Activated naive CD4-positive, alpha-beta T cell treated with anti-CD3 and anti-CD28 coated beads for 36 hours (primary cell): Measurements from ENCODE around the gene EYA3. TPM values are rescaled to one million over a fixed set of nuclear protein-coding genes. Genes with fewer than 3 reads are reported as not detected.

Experiments
- CTCF ChIA-PET: fragments of 350-600 bp; sonication (Branson Sonifier 250); formaldehyde crosslinking; loops from one replicate; lab custom pipeline; 2021; ENCODE audit warnings: antibody characterized with exemption; lab: Charles Lee
- DNase-seq: peaks from one replicate; pipeline ENCODE4 v3.0.0-alpha.2; 2020
- H3K27ac Mint-ChIP-seq: one replicate; pipeline ENCODE4 v1.8.0; 2021; ENCODE audit warnings: mild to moderate bottlenecking, mixed read lengths
- H3K27me3 Mint-ChIP-seq: one replicate; pipeline ENCODE4 v1.8.0; 2021; ENCODE audit warnings: low read depth, mixed read lengths
- H3K36me3 Mint-ChIP-seq: one replicate; pipeline ENCODE4 v1.8.0; 2021; ENCODE audit warnings: low read depth, mixed read lengths
- H3K4me1 Mint-ChIP-seq: one replicate; pipeline ENCODE4 v1.8.0; 2021; ENCODE audit warnings: low read depth, mixed read lengths
- H3K4me3 Mint-ChIP-seq: one replicate; pipeline ENCODE4 v1.8.0; 2021; ENCODE audit warnings: mild to moderate bottlenecking, moderate library complexity, mixed read lengths
- H3K9me3 Mint-ChIP-seq: one replicate; pipeline ENCODE4 v1.8.0; 2021; ENCODE audit warnings: mixed read lengths
- intact Hi-C: fragments of 100-400 bp; cut with micrococcal nuclease; formaldehyde crosslinking; loops from one replicate; pipeline ENCODE4 v1.15.1; 2023
- total RNA-seq, 2 experiments: library from RNA; stranded (reverse); gene quantifications; one replicate each; pipeline ENCODE4 v1.2.3, GENCODE V29; 2021

Gene EYA3
- total RNA-seq, 2 experiments from 2014 or later = 25.4 to 25.9 TPM

- H3K27me3 Mint-ChIP-seq = no peaks in the 10 kb centered on the region
- intact Hi-C loops = no loop called here
- no peak overlapping the region for H3K27ac Mint-ChIP-seq
- CTCF ChIA-PET = interaction anchor here (0.6 to 9.5 kb wide), 2 partner anchors 124 to 192 kb away, joined by 3 to 132 read pairs; no protein-coding TSS in a partner anchor
- peaks cover 24% of the 10 kb centered on the region for H3K4me1 Mint-ChIP-seq
- no peak overlapping the region for H3K4me3 Mint-ChIP-seq
- no peaks in the 10 kb centered on the region for H3K36me3 Mint-ChIP-seq
- no peaks in the 10 kb centered on the region for H3K9me3 Mint-ChIP-seq
- DNase-seq = no peak
Observed at GRCh38 chr1:28085129-28085528, 3.3 kb downstream of the EYA3 start.

- no peak overlapping the region for H3K27ac Mint-ChIP-seq
- intact Hi-C loops = no loop called here
- H3K4me1 Mint-ChIP-seq = peaks cover 26% of the 10 kb centered on the region
Observed at GRCh38 chr1:28083876-28084275, 4.5 kb downstream of the EYA3 start.

GRCh38 chr1:28078680-28079626, 9.5 kb downstream of the EYA3 start:
- Mint-ChIP-seq H3K4me1 (peaks cover 14% of the 10 kb centered on the region), H3K4me3 (no peak overlapping the region), H3K36me3 (peaks cover 2% of the 10 kb centered on the region), H3K27ac (no peak overlapping the region), H3K27me3 (no peaks in the 10 kb centered on the region), H3K9me3 (no peaks in the 10 kb centered on the region)
- CTCF ChIA-PET = interaction anchor here (0.8 to 1.4 kb wide), 3 partner anchors 10 to 12 kb away, joined by 3 to 7 read pairs (median 3); partner anchors contain the start of gene EYA3
- intact Hi-C loops = no loop called here
- DNase-seq = no peak

More at GRCh38 chr1:28083876-28084275, 4.5 kb downstream of the EYA3 start:
- no peak for DNase-seq
- CTCF ChIA-PET = interaction anchor here (1.0 to 9.5 kb wide), 2 partner anchors 8 to 125 kb away, joined by 3 to 132 read pairs; no protein-coding TSS in a partner anchor
- Mint-ChIP-seq H3K9me3 (no peaks in the 10 kb centered on the region), H3K27me3 (no peaks in the 10 kb centered on the region), H3K36me3 (peaks cover 2% of the 10 kb centered on the region), H3K4me3 (no peak overlapping the region)

DNA sequence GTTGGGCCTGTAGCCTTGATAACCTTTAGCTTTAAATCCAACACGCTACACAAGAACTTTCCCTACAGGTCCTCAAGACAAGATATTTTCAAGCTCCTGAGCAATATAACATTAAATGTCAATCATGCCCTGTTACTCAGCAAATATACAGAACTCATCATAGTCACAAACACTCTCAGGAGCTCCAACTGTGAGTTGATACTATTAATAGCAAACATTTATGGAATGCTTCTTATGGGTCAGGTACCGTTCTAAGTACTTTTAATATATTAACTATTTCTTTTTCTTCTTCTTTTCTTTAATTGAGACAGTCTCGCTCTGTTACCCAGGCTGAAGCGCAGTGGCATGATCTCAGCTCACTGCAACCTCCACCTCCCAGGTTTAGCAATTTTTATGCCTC, 10.1 kb downstream of the EYA3 start:
- Mint-ChIP-seq H3K27ac (no peak overlapping the region), H3K4me3 (no peak overlapping the region), H3K9me3 (no peaks in the 10 kb centered on the region), H3K36me3 (peaks cover 2% of the 10 kb centered on the region), H3K4me1 (peaks cover 12% of the 10 kb centered on the region), H3K27me3 (no peaks in the 10 kb centered on the region)
- no peak for DNase-seq
- intact Hi-C loops = no loop called here
- CTCF ChIA-PET = interaction anchor here (0.8 to 1.4 kb wide), 3 partner anchors 10 to 13 kb away, joined by 3 to 7 read pairs (median 3); partner anchors contain the start of gene EYA3

DNA sequence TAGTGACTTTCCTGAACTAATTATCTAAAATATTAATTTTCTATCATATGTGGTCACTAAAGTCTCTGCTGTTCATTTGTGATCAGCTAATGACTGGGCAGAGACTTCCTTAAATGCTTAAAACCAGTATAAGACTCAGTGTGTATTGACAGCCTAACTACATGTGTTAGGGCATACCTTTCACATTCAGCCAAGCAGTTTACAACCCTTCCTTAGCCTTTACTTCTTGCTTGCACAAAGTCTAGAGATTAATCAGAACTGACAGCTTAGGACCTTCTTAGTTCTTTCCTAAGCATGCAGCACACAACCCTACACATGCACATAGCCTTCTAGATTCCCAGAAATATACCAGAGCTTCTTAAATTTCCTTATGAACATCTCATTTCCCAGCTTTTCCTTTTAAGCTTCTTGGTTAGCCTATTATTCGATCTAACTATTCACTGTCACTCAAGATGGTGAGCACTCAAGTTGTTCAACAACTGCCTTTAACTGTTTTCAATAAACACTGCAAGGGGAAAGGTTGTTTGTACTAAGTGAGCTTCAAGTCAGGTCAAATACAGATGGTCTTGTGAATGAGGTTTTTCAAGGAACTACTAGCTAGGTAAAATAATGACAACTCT, 13.4 kb downstream of the EYA3 start:
- no peaks in the 10 kb centered on the region for H3K27me3 Mint-ChIP-seq
- H3K4me3 Mint-ChIP-seq = no peak overlapping the region
- no peak for DNase-seq
- peaks cover 17% of the 10 kb centered on the region for H3K4me1 Mint-ChIP-seq
- peaks cover 2% of the 10 kb centered on the region for H3K36me3 Mint-ChIP-seq
- CTCF ChIA-PET = interaction anchor here (0.7 to 1.3 kb wide), 2 partner anchors 13 to 17 kb away, joined by 3 to 4 read pairs; partner anchors contain the start of gene EYA3
- intact Hi-C loops = no loop called here
- H3K9me3 Mint-ChIP-seq = no peaks in the 10 kb centered on the region
- no peak overlapping the region for H3K27ac Mint-ChIP-seq

- intact Hi-C loops = no loop called here
- peaks cover 19% of the 10 kb centered on the region for H3K4me1 Mint-ChIP-seq
- H3K27ac Mint-ChIP-seq = no peak overlapping the region
- DNase-seq = no peak
- no peaks in the 10 kb centered on the region for H3K9me3 Mint-ChIP-seq
- CTCF ChIA-PET = no interaction called here
- H3K36me3 Mint-ChIP-seq = no peaks in the 10 kb centered on the region
- H3K27me3 Mint-ChIP-seq = no peaks in the 10 kb centered on the region
- no peak overlapping the region for H3K4me3 Mint-ChIP-seq
Observed at GRCh38 chr1:28073867-28074266, 14.5 kb downstream of the EYA3 start.

DNA sequence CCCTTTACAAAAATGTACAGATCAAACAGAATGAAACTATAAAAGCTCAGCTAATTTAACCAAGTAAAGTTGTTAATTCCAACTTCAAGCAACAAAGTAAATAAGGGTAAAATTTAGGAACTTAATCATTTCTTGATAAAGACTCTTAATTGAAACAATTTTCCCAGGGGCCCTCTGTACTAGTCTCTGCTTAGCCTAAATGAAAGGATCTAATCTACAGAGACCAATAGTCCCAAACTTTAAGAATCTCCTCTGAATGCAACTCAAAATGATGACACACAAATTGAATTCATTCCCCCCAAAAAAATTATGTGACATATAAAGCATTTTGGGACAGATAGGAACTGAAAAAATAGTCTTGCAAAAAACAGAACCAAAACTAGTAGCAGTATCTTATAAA, 16.6 kb downstream of the EYA3 start:
- CTCF ChIA-PET = no interaction called here

GRCh38 chr1:28070725-28071593, 17.5 kb downstream of the EYA3 start:
- intact Hi-C loops = no loop called here
- H3K9me3 Mint-ChIP-seq = no peaks in the 10 kb centered on the region
- no peak overlapping the region for H3K4me3 Mint-ChIP-seq
- H3K27me3 Mint-ChIP-seq = no peaks in the 10 kb centered on the region
- CTCF ChIA-PET = interaction anchor here (0.7 kb wide), 1 partner anchor 9 kb away, joined by 3 read pairs; no protein-coding TSS in a partner anchor
- peaks cover 25% of the 10 kb centered on the region for H3K4me1 Mint-ChIP-seq
- H3K27ac Mint-ChIP-seq = no peak overlapping the region
- H3K36me3 Mint-ChIP-seq = peaks cover under 1% of the 10 kb centered on the region
- DNase-seq = no peak

More for the DNA sequence above, 16.6 kb downstream of the EYA3 start:
- Mint-ChIP-seq H3K27ac (no peak overlapping the region), H3K36me3 (no peaks in the 10 kb centered on the region), H3K4me3 (no peak overlapping the region), H3K9me3 (no peaks in the 10 kb centered on the region), H3K4me1 (peaks cover 24% of the 10 kb centered on the region), H3K27me3 (no peaks in the 10 kb centered on the region)
- DNase-seq = no peak
- intact Hi-C loops = no loop called here

- Mint-ChIP-seq H3K27ac (no peak overlapping the region), H3K36me3 (peaks cover 6% of the 10 kb centered on the region), H3K4me3 (no peak overlapping the region), H3K9me3 (no peaks in the 10 kb centered on the region), H3K27me3 (no peaks in the 10 kb centered on the region), H3K4me1 (peaks cover 30% of the 10 kb centered on the region)
- CTCF ChIA-PET = no interaction called here
- intact Hi-C loops = no loop called here
- DNase-seq = no peak
Observed at GRCh38 chr1:28067523-28068090, 20.8 kb downstream of the EYA3 start.

DNA sequence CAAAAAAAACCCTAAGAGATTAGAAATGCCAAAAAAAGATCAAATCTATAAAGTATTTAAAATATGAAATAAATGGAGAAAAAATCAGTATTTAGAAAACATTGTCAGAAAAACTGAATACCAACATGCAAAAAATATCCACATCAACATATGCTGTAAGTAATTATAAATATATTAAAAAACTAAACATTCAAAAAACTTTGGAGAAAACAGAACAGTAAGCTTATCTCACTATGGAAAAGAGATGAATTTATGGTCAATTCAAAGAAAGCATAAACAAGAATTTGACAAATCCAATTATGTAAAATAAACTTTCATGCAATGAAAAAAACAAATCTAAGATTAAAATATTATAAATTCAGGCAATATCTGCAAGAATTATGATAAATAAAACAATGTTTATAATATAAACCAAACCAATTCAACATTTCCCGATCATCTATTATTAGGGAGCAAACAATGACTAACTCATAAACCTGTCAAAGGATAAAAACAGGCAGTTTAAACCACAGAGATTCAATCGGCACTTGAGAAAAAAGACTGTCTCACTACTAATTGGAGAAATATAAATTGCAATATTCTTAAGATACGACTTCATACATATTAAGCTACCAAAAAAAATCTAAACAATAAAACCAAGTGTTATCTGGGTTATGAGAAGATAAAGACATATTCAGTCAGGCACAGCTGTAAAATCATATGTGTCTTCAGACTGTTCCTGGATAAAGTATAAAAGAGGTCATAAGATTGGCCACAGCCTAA, 21.8 kb downstream of the EYA3 start:
- Mint-ChIP-seq H3K9me3 (no peaks in the 10 kb centered on the region), H3K27ac (no peak overlapping the region), H3K36me3 (peaks cover 6% of the 10 kb centered on the region), H3K27me3 (no peaks in the 10 kb centered on the region), H3K4me1 (peaks cover 33% of the 10 kb centered on the region), H3K4me3 (no peak overlapping the region)
- intact Hi-C loops = no loop called here
- CTCF ChIA-PET = interaction anchor here (0.7 kb wide), 1 partner anchor 28 kb away, joined by 3 read pairs; no protein-coding TSS in a partner anchor
- no peak for DNase-seq

DNA sequence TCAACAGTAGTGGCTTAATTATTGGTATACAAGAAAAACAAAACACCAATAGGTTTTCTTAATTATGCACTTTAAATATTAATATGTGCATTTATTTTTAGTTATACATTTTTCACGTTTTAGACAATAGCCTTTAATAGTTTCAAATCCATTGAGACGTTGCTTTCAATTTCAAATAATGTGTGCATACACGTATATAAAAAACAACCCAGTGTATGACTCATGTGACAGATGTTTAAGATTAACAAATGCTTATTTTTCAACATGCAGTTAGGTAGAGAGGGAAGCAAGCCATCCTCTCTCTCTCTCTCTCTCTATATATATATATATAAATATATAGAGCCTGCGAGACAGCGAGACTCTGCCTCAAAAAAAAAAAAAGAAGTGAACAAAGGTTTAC, 24.3 kb downstream of the EYA3 start:
- no peak for DNase-seq
- intact Hi-C loops = no loop called here
- peaks cover 48% of the 10 kb centered on the region for H3K4me1 Mint-ChIP-seq
- H3K4me3 Mint-ChIP-seq = no peak overlapping the region
- H3K9me3 Mint-ChIP-seq = no peaks in the 10 kb centered on the region
- CTCF ChIA-PET = no interaction called here
- peaks cover 6% of the 10 kb centered on the region for H3K36me3 Mint-ChIP-seq
- no peaks in the 10 kb centered on the region for H3K27me3 Mint-ChIP-seq
- no peak overlapping the region for H3K27ac Mint-ChIP-seq
